ENCODE data around the gene EBF3.

EBF3 gene

DNA sequence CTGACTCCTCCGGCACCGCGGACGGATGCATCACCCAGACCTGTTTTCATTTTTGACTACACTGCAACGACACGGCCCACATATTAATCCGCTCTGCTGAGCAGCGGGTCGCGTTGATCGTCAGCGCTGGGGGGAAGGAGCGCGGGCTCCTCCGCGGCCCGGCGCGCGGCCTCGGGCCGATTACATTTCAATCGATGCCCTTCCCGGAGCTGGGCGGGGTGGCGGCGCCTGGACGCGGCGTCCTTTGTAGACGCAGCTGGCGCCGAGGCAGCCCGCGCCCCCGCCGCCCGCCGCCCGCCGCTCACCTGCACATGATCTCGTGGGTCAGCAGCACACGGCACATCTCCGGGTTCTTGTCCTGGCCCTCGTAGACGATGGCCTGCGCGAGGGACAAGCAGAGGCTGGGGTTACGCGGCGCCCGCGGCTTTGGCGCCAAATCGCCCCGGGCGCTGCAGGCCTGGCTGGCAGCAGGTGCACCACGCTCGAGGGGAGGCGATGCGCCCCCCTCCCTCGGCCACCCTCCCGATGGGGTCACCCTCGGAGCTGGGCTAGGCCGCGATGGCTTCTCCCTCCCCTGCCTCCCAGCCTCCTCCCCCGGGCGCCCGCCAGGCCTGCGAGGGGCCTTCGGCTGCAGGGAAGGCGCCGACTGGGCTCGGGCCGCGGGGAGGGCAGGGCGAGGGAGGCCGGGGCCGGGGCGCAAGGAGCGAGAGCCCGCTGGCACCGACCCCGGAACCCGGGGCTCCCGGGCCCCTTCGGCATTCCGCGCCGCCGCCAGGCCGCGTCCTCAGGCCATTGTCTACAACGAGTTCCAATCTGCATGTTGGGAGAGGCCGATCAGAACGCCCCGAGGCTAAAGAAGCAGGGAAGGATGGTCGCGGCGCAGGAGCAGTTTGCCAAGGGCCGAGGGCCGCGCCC lies 5.2 kb downstream of the EBF3 start:
- no peak for DNase-seq (ENCODE audit: low read depth)

DNA sequence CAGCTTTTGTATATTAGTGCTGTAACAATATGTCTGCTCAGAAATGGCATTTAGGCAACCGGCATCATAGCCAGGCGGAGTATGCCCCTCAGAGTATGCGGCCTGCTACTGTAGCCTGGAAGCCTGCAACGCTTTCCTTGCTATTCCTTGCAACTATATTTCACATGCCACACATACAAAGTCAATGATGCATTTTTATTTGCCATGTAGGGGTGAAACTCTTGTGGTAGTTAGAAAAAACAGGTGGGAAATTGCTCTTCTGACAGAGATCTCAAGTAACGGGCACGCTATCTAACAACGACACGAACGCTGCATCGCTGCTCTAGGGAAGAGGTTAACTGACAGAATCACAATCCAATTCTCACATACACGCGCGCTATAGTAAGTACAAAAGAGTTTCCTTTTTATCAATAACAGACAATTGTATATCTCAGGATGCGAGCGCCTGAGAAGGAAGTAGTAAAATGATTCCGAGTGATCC lies 5.9 kb downstream of the EBF3 start:
- DNase-seq (ENCODE audit: low read depth): no peak

DNA sequence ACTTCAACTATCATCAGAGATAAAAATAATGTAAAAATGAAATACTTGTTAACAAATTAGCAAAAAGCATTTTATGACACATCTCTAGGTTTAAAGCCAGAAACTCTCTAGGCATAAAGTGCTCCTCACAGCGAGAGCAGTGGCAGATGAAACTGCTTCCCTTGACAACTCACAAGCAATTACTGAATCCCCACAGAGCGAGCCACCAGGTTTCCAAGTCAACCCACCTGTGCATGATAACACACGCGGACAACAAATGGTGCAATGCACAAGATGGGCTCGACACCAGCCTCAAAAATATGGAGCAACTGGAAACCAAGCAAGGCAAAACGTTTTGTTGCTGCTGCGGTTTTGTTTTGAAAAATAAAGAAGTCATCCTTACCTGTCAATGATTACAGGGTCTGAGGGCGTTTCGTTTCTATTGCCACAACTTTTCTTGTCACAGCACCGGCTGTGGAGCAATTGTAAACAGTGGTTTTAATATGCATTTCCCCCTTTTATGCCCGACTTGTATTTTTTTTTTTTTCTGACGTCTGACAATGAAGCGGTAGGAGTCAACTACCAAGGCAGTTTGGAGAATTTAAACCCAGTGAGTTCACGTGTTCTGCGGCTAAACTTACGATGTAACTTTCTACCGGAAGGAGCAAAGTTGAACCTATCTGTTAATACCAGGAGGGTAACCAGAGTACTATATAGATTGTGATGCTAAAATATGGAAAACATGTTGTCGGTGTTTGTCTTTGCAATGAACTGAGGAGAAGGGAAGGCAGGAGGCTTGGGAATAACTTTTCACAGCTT lies 7.0 kb downstream of the EBF3 start:
- DNase-seq (ENCODE audit: low read depth): no peak

DNA sequence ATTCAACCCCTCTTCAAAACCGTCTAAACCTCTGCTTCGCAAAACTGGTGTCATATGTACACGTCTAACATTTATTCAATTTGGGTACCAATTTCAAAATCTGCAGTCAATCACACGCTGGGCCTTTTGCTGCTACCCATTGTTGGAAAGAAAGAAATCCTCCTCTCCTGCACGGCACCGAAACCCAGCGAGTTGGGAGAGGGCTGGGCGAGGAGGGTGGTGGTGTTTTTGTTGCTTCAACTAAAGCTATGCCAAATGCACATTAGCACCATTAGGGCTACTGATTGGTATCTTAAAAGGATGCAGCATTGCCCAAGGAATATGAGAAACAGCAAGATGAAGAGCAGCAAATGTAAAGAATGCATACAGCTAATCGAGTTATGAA lies 7.8 kb downstream of the EBF3 start:
- DNase-seq (ENCODE audit: low read depth): no peak

DNA sequence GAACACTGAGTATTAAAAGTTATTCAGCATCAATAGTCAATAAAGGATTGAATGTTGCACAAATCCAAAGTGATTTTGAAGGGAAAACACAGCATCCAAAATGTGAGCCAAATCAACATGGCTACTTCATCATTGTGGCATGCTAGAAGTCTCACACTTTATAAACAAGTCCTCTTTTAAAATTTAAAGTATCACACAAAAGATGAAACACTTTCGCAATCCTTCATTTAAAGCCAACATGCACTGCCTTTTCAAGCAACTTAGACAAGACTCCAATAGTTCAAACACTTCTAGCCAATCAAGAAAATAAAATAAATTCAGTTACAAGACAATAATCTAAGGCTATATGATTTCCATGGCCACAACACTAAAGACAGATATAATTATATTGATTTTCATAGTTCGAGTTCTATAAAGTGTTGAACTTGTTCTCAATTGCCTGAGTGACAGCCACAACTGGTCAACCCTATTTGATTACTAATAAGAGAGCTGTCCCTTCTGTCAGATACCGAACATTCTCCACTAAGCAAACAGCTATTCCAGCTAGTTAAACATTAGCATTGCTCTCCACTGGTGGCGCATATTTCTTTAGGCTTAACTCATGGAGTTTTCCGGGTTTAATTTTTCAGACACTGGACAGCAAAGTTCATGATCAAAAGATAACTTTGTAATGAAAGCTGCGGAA lies 8.3 kb downstream of the EBF3 start:
- no peak for DNase-seq (ENCODE audit: low read depth)

DNA sequence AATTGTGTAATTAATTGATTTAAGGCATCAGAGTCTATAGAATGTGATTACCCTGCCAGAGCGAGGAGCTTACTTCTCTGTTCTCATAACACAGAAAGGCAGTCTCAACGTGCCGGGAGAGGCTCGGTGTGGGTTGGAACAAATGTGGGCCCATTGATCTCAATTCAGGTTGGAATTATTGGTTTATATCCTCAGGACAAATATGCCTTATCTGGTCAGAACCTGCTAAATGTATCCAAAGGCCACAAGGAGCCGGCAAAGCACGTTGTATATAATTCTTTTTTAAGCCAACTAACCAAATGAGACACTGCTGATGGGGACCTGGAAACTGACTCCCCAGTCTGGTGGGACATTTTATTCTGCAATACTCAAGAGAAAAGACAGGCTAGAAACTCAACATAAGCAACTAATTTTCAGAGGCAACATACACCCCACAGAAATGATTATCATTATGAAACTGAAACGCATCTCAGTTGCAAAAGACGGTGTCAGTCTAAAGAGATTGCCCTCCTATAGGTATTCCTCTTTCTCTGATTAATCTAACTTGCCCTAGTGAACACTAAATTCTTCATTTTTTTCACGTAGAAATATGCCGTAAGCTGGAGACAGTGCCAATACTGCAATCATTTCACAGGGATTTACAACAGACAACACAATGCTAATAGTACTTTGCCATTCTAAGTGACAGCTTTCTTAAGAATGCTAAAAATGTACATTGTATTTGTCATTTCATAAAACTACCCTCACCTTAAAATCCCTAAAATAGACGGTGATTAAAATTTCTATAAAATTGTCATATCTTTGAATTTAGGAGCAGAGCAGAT lies 9.4 kb downstream of the EBF3 start:
- DNase-seq (ENCODE audit: low read depth): no peak

DNA sequence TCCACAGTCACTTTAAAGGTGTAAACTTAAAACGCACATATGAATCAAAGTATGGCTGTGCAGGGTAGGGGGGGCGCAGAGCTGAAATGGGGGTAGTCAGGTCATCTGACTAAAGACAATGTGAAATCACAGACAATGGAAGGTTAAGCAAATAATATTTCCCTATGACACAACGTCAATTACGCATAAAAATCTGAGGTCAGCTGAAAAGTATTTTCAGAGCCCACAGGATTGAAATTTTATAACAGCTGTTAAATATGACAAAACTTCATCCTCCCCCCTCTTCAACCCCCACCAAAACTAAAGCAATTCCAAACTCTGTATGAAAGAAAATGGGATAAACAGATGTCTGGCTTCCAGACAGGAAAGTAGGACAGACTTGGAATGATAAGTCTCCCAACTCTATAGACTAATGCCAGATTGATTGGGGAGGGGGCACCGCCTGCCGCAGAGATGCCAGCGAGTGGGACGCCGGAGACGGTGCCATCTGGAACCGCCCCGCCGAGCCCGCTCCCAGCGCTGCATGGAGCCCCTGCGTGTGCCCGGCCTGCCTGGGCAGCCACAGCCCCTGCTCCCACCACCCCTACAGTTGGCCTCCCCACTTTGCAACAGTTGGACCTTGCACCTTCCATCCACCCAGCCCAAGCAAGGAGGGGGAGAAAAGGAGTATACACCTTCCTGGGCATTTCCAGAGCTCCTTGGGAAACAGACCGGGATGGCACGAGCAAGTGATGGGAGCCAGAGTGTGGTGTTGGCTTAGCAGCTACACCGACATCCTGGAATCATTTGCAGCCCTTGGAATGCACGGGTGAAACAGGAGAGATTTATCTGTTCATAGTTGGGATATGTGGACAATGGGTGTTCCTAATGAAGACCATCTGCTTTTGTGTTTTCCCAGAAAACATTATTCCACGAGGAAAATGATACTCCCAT lies 10.7 kb downstream of the EBF3 start:
- no peak for DNase-seq (ENCODE audit: low read depth)

DNA sequence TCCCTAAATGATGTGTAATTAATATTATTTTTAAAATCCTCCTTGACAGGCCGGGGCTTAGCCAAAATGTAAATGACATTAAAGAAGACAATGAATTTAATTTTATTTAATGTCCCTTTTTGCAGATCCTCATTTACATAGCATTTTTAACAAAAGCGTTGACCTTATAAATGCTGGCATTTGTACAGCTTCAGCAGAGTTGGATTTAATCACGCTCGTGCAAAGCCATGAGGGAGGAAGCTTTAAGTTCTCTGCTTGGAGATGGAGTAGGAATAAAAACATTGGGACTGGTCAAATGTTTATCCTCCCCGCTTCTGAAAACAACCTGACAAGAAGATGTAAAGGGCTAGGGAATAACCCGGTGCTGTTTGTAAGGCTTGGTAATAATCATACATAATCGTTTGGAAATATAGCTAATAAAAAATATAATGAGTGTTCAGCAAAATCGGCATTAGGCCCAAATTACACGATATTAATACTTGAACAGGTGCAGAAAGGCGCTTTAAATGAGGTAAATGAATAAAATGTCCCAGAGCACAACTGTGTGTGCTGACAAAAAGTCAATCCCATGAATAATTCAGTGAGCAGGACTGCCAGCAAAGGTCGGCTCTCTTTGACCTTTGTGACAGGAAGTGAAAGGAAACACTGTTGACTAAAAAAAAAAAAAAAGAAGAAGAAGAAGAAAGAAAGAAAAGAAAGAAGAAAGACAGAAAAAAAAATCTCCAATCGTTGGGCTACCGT lies 11.5 kb downstream of the EBF3 start:
- DNase-seq (ENCODE audit: low read depth): no peak

DNA sequence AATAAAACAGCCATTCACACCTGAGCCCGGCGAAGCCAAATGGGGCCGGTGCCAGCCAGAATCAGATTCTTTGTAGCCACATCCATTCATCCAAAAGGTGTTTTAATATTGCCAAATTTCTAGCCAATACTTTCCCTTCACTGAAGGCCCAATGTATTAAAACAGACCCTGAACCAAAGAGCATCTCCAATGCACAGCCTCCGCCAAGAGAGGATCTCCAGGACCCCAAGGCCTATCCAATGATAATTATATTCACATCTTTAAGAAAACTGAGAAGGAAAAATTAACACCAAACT lies 12.2 kb downstream of the EBF3 start:
- DNase-seq (ENCODE audit: low read depth): no peak

DNA sequence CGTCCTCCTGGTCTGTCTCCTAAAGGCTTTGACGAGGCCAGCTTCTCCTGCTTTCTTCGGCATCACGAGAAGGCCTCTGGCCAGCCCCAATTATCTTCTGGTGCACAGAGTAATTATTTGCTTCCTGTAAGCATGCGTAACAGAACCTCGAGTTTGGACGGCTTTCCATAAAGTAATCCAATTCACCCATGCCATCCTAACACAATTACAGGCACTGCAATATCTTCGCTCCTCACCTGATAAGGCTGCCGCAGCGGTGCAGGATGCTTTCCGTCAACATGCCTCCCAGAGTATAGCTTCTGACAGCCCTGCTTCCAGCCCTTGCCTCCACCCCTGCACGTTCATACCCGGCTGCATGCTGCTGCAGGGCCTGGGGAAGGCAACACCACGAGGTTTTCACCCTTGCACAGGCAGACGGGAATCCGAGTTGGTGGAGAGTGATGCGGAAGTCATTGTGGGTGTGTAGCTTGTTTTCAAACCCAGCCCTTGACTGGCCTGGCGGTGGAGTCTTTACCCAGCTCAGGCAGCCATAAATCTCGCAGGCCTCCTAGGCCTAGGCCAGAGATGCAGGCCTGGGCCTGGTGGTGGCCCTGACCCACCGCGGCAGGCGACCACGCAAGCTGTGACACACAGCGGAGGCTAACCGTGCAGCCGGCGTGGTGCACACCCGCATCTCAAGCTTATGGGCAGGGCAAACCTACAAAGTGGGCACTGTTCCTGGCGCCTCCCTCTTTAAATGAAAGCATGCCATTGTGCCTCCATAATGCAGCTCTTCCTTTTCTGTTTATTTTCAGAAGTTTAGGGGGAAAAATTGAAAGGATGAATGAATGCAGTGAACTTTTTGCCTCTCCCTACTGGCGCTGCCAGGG lies 12.7 kb downstream of the EBF3 start:
- DNase-seq (ENCODE audit: low read depth): no peak

DNA sequence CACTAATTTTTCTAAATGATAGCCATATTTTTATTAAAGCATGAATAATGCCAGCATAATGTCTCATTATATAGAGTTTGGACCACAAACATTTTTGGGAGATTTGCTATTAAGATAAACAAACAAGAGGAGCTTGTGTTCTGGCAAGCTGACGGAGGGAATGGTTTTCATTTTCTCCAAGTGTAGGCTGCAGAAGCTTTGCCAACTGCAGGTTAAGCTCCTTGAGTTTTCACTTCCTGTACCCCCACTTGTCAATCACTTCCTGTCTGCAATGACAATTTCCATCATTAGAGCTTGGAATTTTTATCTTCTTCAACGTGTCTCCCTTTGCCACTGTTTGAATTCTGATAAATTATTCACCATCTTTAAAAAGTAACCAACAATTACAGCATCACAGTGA lies 13.4 kb downstream of the EBF3 start:
- DNase-seq (ENCODE audit: low read depth): no peak

DNA sequence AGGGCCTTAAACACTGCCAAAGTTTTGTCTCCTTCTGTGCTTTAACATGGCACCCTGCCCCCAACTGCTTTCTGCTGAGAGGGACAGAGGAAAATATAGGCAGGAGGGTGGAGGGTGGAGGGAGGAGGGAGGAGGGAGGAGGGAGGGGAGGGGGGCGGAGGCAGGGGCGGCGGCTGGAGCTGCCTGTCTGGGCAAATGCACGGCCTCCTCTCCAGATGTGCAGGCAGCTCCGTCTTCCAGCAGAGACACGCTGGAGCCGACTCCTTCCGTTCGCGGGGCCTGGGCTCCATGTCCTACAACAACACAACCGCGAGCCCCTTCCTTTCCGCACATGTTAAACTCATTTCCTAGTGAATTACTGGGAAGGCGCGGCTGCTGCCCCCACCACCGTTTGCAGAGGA lies 14.2 kb downstream of the EBF3 start:
- DNase-seq (ENCODE audit: low read depth): no peak

DNA sequence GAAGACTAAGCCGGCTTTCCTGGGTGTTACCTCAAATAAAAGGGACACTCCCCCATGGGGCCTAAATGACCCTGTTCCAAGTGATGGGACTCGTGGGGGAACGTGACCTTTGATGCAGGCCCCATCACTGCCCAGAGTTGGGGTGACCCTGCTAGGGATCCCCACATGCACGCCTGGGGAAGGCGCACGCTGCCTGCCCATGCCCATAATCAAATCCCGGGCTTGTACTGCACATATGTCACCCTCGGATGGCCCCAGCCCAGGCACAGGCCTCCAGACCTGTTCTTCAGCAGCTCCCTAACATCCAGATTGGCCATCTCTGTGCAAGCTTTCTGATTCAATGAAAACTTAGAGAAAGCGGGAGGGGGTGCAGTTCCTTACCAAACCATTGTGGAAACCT lies 14.7 kb downstream of the EBF3 start:
- no peak for DNase-seq (ENCODE audit: low read depth)

DNA sequence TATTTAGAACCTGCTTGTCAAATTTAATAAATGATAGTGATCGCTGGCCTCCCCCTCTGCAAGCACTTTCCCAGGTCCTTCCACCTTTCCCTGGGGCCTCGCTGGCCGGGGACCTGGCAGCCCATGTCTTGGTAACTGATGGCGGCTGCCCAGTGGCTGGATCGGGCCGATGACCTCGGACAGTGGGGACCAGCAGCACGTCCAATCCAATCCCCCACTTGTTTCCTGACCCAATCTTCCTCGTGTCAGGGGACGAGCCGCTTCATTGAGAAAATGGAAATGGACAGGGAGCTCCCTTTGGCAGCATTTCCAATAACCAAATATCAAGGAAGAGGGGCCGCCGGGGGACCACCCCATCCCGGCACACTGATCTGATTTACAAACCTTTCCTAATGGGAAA lies 17.2 kb downstream of the EBF3 start:
- DNase-seq (ENCODE audit: low read depth): no peak

DNA sequence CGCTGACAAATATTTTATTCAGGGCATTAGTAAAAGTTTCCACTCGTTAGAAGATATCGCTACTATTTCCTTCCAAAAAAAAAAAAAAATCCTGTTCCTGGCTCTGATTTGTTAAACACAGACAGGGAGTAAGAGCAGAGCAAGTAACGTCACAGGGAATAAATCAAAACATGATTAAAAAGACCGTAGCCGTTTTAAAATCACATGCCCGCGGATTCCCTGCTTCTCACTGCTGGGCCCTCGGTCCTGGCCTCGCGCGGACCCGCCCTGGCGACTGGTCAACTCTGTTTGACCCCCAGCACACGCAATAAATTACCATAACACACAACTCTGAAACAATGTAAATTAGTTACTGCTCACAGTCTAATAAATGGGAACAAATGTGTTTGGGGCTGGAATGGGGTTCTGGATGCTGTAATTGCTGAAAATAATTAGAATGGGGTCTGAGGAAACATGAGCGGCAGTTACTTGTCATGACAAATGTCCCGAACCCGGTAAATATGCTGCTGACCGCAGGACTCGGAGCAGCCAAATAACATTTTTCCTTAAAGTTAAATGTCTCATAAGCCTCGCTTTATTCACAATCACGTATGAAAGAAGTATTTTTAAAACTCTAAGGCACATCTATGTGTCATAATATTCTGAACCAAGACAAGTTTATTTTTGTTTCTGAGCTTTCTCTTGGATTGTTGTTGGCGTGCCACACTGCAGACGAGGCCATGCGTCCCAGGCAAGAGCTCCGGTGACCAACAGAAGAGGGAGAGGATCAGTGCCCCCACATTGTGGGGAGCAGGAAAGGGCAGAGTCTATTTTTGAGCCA lies 17.9 kb downstream of the EBF3 start:
- no peak for DNase-seq (ENCODE audit: low read depth)

DNA sequence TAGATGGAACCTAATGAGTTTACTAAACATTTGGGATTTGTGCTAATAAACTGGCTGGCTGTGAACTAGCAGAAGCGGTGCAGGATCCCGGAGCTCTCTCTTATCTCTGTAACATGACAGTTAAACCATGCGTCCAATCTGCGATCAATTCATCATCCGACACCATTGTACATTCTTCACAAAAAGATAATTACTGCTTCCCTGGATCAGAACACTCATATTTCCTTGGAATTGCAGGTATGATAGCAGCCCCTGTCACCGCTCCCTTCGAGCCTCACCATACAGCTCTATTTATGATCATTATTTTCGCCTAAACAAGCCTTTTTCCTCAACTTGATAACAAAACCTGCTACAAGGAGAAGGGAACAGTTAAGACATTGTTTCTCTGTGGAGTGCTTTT lies 18.5 kb downstream of the EBF3 start:
- DNase-seq (ENCODE audit: low read depth): no peak

DNA sequence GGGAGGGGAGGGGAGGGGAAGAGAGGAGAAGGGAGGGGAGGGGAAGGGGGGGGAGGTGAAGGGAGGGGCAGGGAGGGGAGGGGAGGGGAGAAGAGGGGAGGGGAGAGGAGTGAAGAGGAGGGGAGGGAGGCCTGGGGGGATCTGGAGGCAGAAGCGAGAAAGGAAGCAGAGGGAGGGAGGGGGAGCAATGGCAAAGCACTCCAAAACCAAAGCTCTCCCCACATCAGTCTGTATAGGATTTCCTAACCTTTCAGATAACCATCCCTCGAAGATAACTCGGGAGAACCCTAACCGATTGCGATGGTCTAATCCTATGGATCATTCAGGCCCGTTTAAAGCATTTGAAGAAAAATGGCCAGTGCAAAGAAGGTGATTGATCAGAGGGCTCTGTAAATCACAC lies 19.0 kb downstream of the EBF3 start:
- DNase-seq (ENCODE audit: low read depth): no peak

DNA sequence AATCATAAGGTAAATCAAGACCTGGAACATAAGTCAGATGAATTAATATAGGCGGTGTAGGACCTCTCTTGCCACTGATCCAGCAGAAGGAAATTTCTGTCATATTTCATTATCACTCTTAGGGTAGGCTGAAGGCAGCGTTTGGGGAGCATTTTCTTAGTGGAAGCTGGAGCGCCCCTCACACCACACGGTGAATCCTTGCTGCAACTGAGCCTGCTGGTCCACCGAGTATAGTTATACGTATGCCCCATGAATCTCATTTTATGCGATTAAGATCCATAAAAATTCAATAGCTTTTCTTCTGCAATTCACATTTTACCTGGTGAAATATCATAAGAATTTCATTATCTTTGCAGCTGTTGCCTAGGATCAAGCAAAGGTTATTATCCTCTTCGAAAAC lies 19.6 kb downstream of the EBF3 start:
- no peak for DNase-seq (ENCODE audit: low read depth)

All from stimulated activated CD4-positive, alpha-beta T cell treated with anti-CD3 and anti-CD28 coated beads, Interleukin-2, amount 100 ng/mL, for 4 hours (primary cell).